ENCODE measurements around the gene ROBO1.
"Not testable (repeated sequence)": the region's sequence is repeated elsewhere in the genome, so short reads cannot be mapped to it uniquely, and the experiment has no call there.

Gene ROBO1

GRCh38 chr3:79217096-79217495 lies 550.7 kb downstream of the ROBO1 start:
- DNase-seq, result no peak

GRCh38 chr3:79215286-79215685 lies 552.5 kb downstream of the ROBO1 start:
- no peak for DNase-seq

- DNase-seq, result no peak
Observed at GRCh38 chr3:79211586-79212359, 556.0 kb downstream of the ROBO1 start.

GRCh38 chr3:79204351-79204750 lies 563.4 kb downstream of the ROBO1 start:
- no peak for DNase-seq

GRCh38 chr3:79203144-79203519 lies 564.7 kb downstream of the ROBO1 start:
- no peak for DNase-seq

GRCh38 chr3:79202471-79203143 lies 565.2 kb downstream of the ROBO1 start:
- DNase-seq, result no peak

- DNase-seq, result no peak
Observed at GRCh38 chr3:79200456-79200855, 567.3 kb downstream of the ROBO1 start.

- DNase-seq, result no peak
Observed at GRCh38 chr3:79199966-79200365, 567.8 kb downstream of the ROBO1 start.

- no peak for DNase-seq
Observed at GRCh38 chr3:79187426-79187825, 580.4 kb downstream of the ROBO1 start.

GRCh38 chr3:79184251-79184650 lies 583.5 kb downstream of the ROBO1 start:
- DNase-seq, result no peak

GRCh38 chr3:79183496-79183895 lies 584.3 kb downstream of the ROBO1 start:
- DNase-seq, result no peak

GRCh38 chr3:79178471-79179180 lies 589.2 kb downstream of the ROBO1 start:
- no peak for DNase-seq

GRCh38 chr3:79175870-79176269 lies 591.9 kb downstream of the ROBO1 start:
- no peak for DNase-seq

GRCh38 chr3:79173259-79173658 lies 594.5 kb downstream of the ROBO1 start:
- DNase-seq, result not testable (repeated sequence)

- no peak for DNase-seq
Observed at GRCh38 chr3:79172241-79172640, 595.6 kb downstream of the ROBO1 start.

GRCh38 chr3:79170021-79170420 lies 597.8 kb downstream of the ROBO1 start:
- DNase-seq, result no peak

GRCh38 chr3:79167651-79168416 lies 600.0 kb downstream of the ROBO1 start:
- no peak for DNase-seq

- DNase-seq, result no peak
Observed at GRCh38 chr3:79162653-79163052, 605.1 kb downstream of the ROBO1 start.

GRCh38 chr3:79161941-79162340 lies 605.9 kb downstream of the ROBO1 start:
- no peak for DNase-seq

- DNase-seq, result no peak
Observed at GRCh38 chr3:79160421-79160820, 607.4 kb downstream of the ROBO1 start.

- no peak for DNase-seq
Observed at GRCh38 chr3:79159736-79160135, 608.1 kb downstream of the ROBO1 start.

GRCh38 chr3:79157191-79157590 lies 610.6 kb downstream of the ROBO1 start:
- no peak for DNase-seq

GRCh38 chr3:79154865-79155264 lies 612.9 kb downstream of the ROBO1 start:
- no peak for DNase-seq

Measured in AML-193 (cell line).